PFSK-1 (cell line): ENCODE results near the gene PIK3R4.

ENCODE experiments used
- POLR2AphosphoS5 ChIP-seq: IDR thresholded peaks from 2 replicates; pipeline ENCODE4 v1.6.1; 2012; ENCODE audit warnings: low read depth, mild to moderate bottlenecking, control low read depth, low read length, moderate library complexity
- REST ChIP-seq, 2 experiments: IDR thresholded peaks; 2 replicates each; pipeline versions ENCODE4 v1.6.1 to v1.8.0; 2011 to 2012; ENCODE audit warnings: low read depth in 2 of 2, low read length in 2 of 2, control low read depth in 1 of 2, inconsistent platforms in 1 of 2, mild to moderate bottlenecking in 1 of 2, moderate library complexity in 1 of 2; ENCODE audit not compliant: insufficient read depth in 1 of 2
- TAF1 ChIP-seq: IDR thresholded peaks from 2 replicates; pipeline ENCODE4 v1.6.1; 2012; ENCODE audit warnings: low read length, control low read depth, borderline replicate concordance; ENCODE audit not compliant: insufficient read depth

DNA sequence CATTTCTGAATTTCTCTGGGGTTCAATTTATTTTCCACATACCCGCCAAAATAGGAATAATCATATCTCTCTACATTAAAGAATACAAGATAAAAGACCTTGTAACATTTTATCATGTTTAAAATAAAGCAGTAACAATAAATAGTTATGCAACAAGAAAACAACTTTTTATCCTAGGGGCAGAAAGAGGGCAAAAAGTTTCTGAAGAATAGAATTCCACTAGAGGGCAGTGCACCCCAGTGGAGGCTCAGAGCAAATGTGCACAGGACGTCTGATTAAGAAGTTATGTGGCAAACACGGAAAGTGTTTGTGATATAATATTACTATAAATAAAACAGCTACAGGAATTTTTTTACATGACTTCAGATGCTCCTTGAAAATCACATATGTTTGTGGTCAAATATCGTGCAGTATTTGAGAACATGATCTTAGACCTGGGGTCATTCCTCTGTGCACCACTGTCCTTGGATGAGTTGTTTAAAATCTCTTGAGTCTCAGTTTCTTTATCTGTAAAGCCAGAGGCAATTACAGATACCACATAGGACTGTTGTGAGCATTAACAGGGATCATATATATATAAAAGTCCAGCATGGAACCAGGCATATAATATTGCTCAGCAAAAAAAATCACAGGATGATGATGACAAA, 13.2 kb upstream of the PIK3R4 start:
- TF ChIP-seq REST (IDR thresholded peaks at IDR 0.05; ENCODE audit: insufficient read depth in 1 of 2, low read depth in 2 of 2, low read length in 2 of 2) (no peak), TAF1 (no peak), POLR2AphosphoS5 (no peak)
